Measurements from ENCODE around the gene RBMS1.

RBMS1 gene

DNA sequence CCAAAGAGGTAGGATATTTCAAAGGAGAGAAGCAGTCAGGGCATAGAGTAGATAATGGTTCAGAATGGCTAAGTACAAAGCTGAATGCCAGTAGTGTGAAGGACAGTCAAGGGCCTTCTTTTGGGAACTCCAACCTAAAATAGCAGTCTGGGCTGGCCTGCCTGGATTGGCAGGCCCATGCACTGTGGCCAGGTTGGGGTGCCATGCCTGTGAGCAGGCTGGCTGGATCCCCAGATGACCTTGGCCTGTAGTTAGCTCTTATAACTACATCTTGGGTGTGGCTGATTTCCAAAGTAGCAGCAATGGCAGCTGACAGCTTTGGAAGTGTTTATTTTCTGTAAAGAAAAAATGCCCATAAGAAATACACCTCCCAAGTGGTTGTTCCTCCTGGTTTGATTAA lies 242.0 kb downstream of the RBMS1 start:
- DNase-seq (ENCODE audit: low spot score), result no peak
- TF ChIP-seq, protein P1, sequence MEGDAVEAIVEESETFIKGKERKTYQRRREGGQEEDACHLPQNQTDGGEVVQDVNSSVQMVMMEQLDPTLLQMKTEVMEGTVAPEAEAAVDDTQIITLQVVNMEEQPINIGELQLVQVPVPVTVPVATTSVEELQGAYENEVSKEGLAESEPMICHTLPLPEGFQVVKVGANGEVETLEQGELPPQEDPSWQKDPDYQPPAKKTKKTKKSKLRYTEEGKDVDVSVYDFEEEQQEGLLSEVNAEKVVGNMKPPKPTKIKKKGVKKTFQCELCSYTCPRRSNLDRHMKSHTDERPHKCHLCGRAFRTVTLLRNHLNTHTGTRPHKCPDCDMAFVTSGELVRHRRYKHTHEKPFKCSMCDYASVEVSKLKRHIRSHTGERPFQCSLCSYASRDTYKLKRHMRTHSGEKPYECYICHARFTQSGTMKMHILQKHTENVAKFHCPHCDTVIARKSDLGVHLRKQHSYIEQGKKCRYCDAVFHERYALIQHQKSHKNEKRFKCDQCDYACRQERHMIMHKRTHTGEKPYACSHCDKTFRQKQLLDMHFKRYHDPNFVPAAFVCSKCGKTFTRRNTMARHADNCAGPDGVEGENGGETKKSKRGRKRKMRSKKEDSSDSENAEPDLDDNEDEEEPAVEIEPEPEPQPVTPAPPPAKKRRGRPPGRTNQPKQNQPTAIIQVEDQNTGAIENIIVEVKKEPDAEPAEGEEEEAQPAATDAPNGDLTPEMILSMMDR (IDR thresholded peaks at IDR 0.05; ENCODE audit: extremely low read depth, missing control alignments), result no peak

DNA sequence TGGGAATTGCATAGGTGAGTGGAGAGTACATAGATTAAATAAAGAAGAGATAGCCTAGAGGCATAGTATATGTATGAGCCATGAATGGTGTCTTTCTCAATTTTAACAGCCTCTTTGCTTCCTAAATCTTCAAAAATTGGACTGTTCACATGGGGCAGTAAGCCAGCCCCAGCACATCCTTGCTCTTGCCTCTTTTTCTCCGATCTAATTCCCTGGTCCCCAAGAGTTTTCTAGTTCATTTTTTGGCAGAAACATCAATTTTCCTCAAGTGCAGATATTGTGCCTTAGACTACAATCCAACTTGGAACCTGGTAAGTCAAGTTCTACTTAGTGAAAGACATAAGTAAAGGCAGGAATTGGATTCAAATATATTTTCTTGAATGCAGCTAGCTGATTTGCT lies 243.7 kb downstream of the RBMS1 start:
- no peak for DNase-seq (ENCODE audit: low spot score)
- TF ChIP-seq, protein P1 (IDR thresholded peaks at IDR 0.05; ENCODE audit: extremely low read depth, missing control alignments), result no peak

DNA sequence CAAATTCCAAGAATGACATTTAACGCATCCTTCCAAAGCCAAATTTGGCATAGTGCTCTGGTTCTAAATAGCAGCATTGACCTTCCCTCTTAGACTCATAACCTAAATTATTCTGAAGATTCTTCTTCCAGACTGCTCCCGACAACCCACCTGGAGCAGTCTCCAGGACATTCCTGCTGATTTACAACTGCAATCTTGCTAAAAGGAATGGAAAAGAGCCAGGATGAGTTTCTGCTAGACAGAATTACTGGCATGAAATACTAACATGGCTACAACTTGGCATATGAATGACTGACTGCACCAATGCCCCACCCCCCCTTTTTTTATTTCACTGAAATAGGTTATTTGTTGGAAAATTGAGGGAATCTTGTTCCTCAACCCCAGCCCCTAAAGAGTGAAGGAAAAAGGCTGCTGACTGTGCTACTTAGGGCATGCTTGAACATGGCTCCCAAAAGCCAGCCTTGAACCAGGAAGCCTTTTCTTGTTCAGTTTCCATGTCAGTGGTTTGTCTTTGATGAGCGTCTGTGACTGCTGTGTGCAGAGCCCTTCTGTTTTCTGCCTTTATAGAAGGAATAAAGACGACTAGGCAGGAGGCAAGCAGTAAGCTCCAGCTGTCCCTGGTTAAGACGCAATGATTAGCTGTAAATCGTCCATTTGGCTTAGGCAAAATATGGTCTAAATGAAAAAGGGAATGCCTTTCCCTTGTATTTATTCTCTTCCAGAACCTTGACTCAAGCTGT lies 246.1 kb downstream of the RBMS1 start:
- no peak for DNase-seq (ENCODE audit: low spot score)
- TF ChIP-seq, protein P1 (IDR thresholded peaks at IDR 0.05; ENCODE audit: extremely low read depth, missing control alignments), result no peak

DNA sequence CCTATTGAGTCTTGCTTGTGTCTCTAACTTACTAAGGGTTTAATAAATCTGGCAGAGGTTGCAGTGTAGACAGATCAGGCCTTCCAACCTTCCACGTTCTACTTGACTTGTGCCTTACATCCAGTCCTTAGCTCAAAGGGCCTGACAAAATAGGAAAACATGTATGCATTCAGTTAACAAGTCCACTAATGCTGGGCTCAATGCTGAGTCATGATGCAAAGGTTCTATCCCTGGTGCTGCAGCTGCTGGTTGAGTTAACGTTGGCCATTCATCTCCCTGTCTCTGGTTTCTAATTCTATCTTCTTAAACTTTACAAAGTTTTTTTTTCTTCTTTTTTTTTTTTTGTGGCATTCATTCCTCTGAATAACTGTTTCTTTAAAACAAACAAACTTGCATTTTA lies 247.3 kb downstream of the RBMS1 start:
- TF ChIP-seq, protein P1 (IDR thresholded peaks at IDR 0.05; ENCODE audit: extremely low read depth, missing control alignments), result no peak
- no peak for DNase-seq (ENCODE audit: low spot score)

DNA sequence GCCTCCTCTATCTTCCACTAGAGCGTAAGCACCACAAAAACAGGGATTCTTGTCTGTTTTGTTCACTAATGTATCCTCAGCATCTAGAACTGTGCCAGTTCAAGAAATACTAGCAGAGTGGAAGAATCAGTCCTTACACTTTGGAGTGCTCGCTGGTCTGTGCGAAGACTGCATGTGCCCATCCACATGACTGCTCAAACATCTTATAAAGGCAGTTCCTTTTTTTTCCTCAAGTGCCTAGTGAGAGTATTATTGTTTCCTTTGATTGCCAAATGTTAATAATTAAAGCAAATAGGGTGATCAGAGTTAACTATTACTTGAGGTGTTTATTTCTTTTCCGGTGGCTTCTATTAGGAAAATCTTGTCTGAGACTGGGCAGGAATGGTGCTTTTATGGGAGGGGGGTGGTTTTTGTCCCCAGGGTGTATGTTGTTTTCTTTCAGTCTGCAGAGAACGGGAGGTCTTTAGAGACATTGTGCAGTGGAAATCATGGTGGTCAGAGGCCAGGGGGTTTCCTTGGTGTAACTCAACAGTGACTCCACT lies 247.9 kb downstream of the RBMS1 start:
- DNase-seq (ENCODE audit: low spot score), result no peak
- TF ChIP-seq, protein P1 (IDR thresholded peaks at IDR 0.05; ENCODE audit: extremely low read depth, missing control alignments), result no peak

DNA sequence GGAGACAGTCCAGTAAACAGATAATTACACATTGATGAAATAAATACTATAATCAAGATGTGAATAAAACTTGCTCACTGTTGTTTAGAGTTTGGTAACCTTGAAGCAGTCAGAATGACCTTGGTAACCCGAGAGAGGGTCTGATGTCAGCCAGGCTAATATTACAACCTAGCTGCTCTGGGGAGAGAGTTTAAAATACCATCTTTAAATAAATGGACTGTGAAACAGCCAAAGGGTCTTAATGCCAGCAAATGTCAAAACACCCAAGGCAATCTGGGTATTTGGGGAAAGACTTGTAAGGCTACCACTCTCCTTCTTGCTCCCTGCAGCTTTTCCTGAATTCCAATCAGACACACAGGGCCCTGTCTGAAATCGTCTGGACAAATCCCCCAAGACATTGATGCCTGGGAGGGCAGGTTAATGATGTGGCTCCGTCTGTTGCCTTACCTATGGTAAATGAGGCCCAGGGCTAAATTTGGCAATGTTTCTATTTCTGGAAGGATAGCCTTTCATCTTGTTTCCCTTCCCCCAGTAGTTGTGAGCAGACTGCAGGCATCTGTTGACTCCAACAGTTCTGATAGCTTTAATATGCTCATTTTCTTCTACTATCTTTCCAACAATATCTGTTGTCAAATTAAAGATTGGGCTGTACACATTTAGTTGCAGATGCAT lies 250.6 kb downstream of the RBMS1 start:
- no peak for DNase-seq (ENCODE audit: low spot score)
- TF ChIP-seq, protein P1 (IDR thresholded peaks at IDR 0.05; ENCODE audit: extremely low read depth, missing control alignments), result no peak
